Sigmoid colon (tissue), 7 donors: ENCODE measurements around the gene FKRP. TPM values are rescaled to one million over a fixed set of nuclear protein-coding genes. Genes with fewer than 3 reads are reported as not detected.

ENCODE experiments used
- DNase-seq: peaks from one replicate; pipeline ENCODE4 v3.0.0-alpha.2; 2019
- H3K27ac ChIP-seq, 4 donors: fragments of 200-600 bp; sonication (generic); one replicate each; pipeline ENCODE4 v1.5.1; 2016 to 2019; ENCODE audit warnings: mild to moderate bottlenecking in 1 of 4
- H3K27me3 ChIP-seq, 3 donors: fragments of 200-600 bp; sonication (generic); one replicate each; pipeline ENCODE4 v1.5.1; 2019; ENCODE audit warnings: mild to moderate bottlenecking in 1 of 3
- H3K36me3 ChIP-seq, 4 donors: fragments of 200-600 bp; sonication (generic); one replicate each; pipeline ENCODE4 v1.5.1; 2016 to 2019
- H3K4me1 ChIP-seq, 4 donors: fragments of 200-600 bp; sonication (generic); one replicate each; pipeline ENCODE4 v1.5.1; 2017 to 2019
- H3K4me3 ChIP-seq, 4 donors: fragments of 200-600 bp; sonication (generic); one replicate each; pipeline ENCODE4 v1.5.1; 2017 to 2019; ENCODE audit warnings: mild to moderate bottlenecking in 2 of 4, moderate library complexity in 1 of 4
- H3K9me3 ChIP-seq, 4 donors: fragments of 200-600 bp in 3 of 4; sonication (generic) in 3 of 4; one replicate each; pipeline versions ENCODE4 v1.5.1 to v1.6.1; 2013 to 2019
- CTCF ChIP-seq, 4 experiments: fragments of 450-650 bp in 3 of 4; fragments of 200-600 bp in 1 of 4; IDR thresholded peaks; one replicate each; pipeline ENCODE4 v1.5.1; 2016 to 2019; ENCODE audit warnings: antibody characterized with exemption in 4 of 4, mild to moderate bottlenecking in 3 of 4, moderate library complexity in 2 of 4
- EP300 ChIP-seq, 4 donors: sonication (generic); formaldehyde crosslinking; IDR thresholded peaks; one replicate each; pipeline ENCODE4 v1.6.1; 2017; ENCODE audit warnings: antibody characterized with exemption in 4 of 4
- POLR2A ChIP-seq, 2 donors: fragments of 450-650 bp; IDR thresholded peaks; one replicate each; pipeline ENCODE4 v1.6.1; 2016; ENCODE audit warnings: antibody characterized with exemption in 2 of 2, mild to moderate bottlenecking in 2 of 2, moderate library complexity in 2 of 2
- POLR2AphosphoS5 ChIP-seq, 4 donors: sonication (generic); formaldehyde crosslinking; IDR thresholded peaks; one replicate each; pipeline ENCODE4 v1.6.1; 2017; ENCODE audit warnings: antibody characterized with exemption in 4 of 4
- WGBS, 2 donors: extraction: QIAGEN DNeasy Blood & Tissue Kit; methylation state at CpG; one replicate each; pipeline ENCODE4 v1.1.7; 2013; 5-methylcytosine and 5-hydroxymethylcytosine counted together
- intact Hi-C: fragments of 100-400 bp; cut with DNase I; formaldehyde crosslinking; loops from one replicate; pipeline ENCODE4 v1.15.1; 2023
- polyA plus RNA-seq, 3 donors: library from polyadenylated mRNA; stranded (reverse); fragments of 200-250 nt; gene quantifications; one replicate each; pipeline ENCODE4 v1.2.3, GENCODE V29; 2013
- total RNA-seq, 4 donors: library from RNA; depleted of rRNA; stranded (reverse); fragments of >200 nt; gene quantifications; one replicate each; pipeline ENCODE4 v1.1.0, GENCODE V29; 2016
- donor health status: healthy with polysubstance abuse.
- donor health status: Bipolar disorder and iron deficiency.
- donor health status: healthy.

Gene FKRP
- total and polyA plus RNA-seq, 7 donors = 1.4 to 31.0 (median 15.0) TPM

- Histone ChIP-seq H3K36me3 (peaks cover 59 to 97% (median 88%) of the 10 kb centered on the region in 4 donors), H3K27me3 (no peaks in the 10 kb centered on the region), H3K9me3 (no peaks in the 10 kb centered on the region), H3K4me1 (peaks cover 0 to 19% (median 13%) of the 10 kb centered on the region in 4 donors), H3K4me3 (no peak overlapping the region), H3K27ac (no peak overlapping the region)
- intact Hi-C loops = no loop called here
- no peak for DNase-seq
- TF ChIP-seq EP300 (IDR thresholded peaks at IDR 0.05) (no peak), POLR2A (IDR thresholded peaks at IDR 0.05) (no peak), CTCF (IDR thresholded peaks at IDR 0.05) (no peak), POLR2AphosphoS5 (IDR thresholded peaks at IDR 0.05) (no peak)
- 89 to 91% methylated on average over 9 of the region's 9 CpGs for WGBS, 2 donors
Observed at GRCh38 chr19:46725859-46726393, 19.9 kb upstream of the FKRP start.

GRCh38 chr19:46726551-46726950 lies 19.3 kb upstream of the FKRP start:
- H3K36me3 ChIP-seq = peaks cover 63 to 97% (median 88%) of the 10 kb centered on the region in 4 donors
- H3K27ac ChIP-seq = no peak overlapping the region
- no peak for TF ChIP-seq POLR2A (IDR thresholded peaks at IDR 0.05)
- TF ChIP-seq EP300 (IDR thresholded peaks at IDR 0.05) = no peak
- no peak for TF ChIP-seq CTCF (IDR thresholded peaks at IDR 0.05)
- TF ChIP-seq POLR2AphosphoS5 (IDR thresholded peaks at IDR 0.05) = no peak
- peak; percentile 63 for DNase-seq
- no peak overlapping the region for H3K4me3 ChIP-seq
- WGBS, 2 donors = 91 to 94% methylated on average over 10 of the region's 10 CpGs
- no peaks in the 10 kb centered on the region for H3K27me3 ChIP-seq
- no peaks in the 10 kb centered on the region for H3K9me3 ChIP-seq
- H3K4me1 ChIP-seq = peaks cover 0 to 19% (median 13%) of the 10 kb centered on the region in 4 donors
- intact Hi-C loops = no loop called here

GRCh38 chr19:46726971-46727501 lies 18.8 kb upstream of the FKRP start:
- Histone ChIP-seq H3K9me3 (no peaks in the 10 kb centered on the region), H3K4me3 (no peak overlapping the region), H3K36me3 (peaks cover 58 to 97% (median 85%) of the 10 kb centered on the region in 4 donors), H3K27ac (peak overlapping the region in 3 of 4 donors; percentile 7 to 51 (median 31)), H3K4me1 (peaks cover 0 to 19% (median 13%) of the 10 kb centered on the region in 4 donors), H3K27me3 (no peaks in the 10 kb centered on the region)
- WGBS, 2 donors = 87 to 91% methylated on average over 14 of the region's 14 CpGs
- TF ChIP-seq POLR2A (IDR thresholded peaks at IDR 0.05) (no peak), CTCF (IDR thresholded peaks at IDR 0.05) (no peak), POLR2AphosphoS5 (IDR thresholded peaks at IDR 0.05) (no peak), EP300 (IDR thresholded peaks at IDR 0.05) (no peak)
- DNase-seq = peak; percentile 63
- intact Hi-C loops = no loop called here

- DNase-seq = peak; percentile 65
- intact Hi-C loops = loop anchor here (1.0 kb wide), 1 partner anchor 23 kb away; no protein-coding TSS in a partner anchor
- Histone ChIP-seq H3K27me3 (no peaks in the 10 kb centered on the region), H3K4me3 (no peak overlapping the region), H3K9me3 (no peaks in the 10 kb centered on the region), H3K27ac (peak overlapping the region; percentile 27 to 51 (median 40)), H3K36me3 (peaks cover 53 to 97% (median 85%) of the 10 kb centered on the region in 4 donors), H3K4me1 (peaks cover 0 to 19% (median 13%) of the 10 kb centered on the region in 4 donors)
- TF ChIP-seq POLR2AphosphoS5 (IDR thresholded peaks at IDR 0.05) (no peak), EP300 (IDR thresholded peaks at IDR 0.05) (no peak), CTCF (IDR thresholded peaks at IDR 0.05) (no peak)
- 91% methylated on average over 11 of the region's 11 CpGs for WGBS, 2 donors
Observed at GRCh38 chr19:46727757-46728156, 18.1 kb upstream of the FKRP start.
